ENCODE measurements around the gene RERG.
"Not testable (repeated sequence)": the region's sequence is repeated elsewhere in the genome, so short reads cannot be mapped to it uniquely, and the experiment has no call there.

Gene RERG, protein sequence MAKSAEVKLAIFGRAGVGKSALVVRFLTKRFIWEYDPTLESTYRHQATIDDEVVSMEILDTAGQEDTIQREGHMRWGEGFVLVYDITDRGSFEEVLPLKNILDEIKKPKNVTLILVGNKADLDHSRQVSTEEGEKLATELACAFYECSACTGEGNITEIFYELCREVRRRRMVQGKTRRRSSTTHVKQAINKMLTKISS

DNA sequence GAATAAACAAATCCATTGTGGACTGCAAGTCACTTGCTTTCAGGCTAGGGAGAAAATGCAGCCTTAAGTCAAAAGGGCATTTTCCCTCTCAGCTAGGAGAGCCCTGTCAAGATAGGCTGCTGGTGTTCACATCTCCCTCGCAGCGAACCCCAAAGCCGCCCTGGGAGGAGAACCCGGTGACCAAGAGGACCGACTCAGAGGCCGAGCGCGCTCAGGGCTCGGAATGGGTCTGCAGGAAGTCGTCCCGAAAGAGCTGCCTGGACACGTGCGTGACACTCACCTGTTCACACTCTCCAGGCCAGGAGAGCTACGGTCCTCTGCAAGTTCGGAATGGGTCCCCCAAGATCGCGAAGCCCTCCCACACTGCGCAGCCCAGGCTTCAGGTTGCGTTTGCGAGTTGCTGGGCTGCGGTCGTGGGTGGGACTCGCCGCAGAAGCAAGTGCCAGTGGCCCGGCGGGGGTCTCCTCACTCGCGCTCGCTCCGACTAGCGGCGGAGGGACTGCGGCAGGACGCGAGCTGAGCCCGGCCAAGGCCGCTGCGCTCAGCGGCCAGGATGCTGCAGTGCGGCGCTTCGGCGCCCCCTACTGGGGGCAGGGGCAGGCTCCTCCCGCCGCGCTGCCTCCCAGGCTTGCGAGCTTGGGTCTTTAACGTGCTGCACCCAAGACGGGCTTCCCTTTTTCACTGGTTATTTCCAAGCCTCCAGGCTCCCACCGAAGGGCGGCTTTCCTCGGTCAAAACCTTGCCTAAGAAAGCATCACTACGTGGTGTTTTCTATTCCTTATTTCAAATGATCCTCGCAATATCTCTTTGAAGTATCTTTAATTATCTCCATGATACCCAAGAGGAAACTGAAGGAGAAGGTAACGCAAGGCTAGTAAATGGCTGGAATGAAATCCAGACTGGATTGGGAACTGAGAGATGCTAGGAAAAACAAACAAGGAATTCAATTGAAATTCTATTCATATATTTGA, at the start of gene RERG:
Gene RERG, minus strand, starts transcription at position 503 of the 971 bp plus-strand sequence. CDS start 3,928 bp downstream, outside the sequence.
- no peak for DNase-seq

DNA sequence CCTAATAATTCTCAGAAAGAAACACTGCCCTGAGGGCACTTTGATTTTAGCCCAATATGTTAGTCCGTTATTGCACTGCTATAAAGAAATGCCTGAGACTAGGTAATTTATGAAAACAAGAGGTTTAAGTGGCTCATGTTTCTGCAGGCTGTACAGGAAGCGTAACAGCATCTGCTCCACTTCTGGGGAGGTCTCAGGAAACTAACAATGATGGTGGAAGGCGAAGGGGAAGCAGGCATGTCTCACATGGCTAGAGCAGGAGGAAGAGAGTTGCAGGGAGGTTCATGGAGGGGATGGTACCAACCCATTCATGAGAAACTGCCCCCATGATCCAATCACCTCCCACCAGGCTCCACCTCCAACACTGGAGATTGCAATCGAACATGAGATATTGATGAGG, 49.4 kb upstream of the RERG start:
- DNase-seq: no peak

DNA sequence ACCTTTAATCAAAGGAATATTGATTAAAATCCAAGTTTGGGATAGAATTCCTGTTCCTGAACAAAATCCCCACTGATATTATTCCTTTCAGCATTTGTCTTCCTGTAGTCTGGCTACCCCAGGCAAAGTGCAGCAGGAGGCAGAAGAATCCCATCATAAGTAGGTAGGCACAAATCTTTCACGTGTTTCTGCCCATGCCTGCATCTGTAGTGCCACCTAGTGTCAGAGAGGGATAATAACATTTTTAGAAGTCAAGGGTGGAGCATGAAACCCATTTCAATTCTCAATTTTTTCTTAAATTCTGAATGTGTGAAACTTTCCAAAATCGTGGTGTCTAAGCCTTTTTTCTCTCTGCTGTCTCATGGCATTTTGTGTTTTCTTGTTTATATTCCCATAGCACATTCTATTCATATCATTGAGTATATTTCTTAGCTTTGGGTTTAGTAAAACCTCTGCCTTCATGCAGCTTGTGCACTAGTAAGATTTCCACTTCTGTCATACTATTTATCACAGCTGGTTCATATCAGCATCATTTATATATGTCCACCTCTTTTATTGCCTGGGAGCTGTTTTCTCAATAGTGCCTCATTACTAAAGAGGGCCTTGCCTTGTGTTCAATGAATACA, 47.8 kb upstream of the RERG start:
- DNase-seq: peak; percentile 59

DNA sequence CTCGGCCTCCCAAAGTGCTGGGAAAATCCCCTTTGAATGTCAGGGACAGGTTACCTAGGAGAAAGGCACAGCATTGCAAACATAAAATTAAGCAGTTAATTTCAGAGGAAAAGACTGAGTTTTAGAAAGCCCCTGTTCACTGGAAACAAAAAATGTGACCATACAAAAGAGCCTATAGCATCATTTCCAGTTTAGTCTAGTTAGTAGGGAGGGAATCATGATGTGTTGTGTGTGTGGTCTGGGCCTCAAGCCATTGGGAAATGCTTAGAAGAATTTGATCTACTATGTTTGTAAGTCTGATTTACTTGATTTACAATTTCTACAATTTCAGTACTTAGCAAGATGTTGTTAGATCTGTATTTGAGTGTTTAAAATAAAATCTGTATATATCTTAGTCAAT, 47.1 kb upstream of the RERG start:
- DNase-seq: no peak

DNA sequence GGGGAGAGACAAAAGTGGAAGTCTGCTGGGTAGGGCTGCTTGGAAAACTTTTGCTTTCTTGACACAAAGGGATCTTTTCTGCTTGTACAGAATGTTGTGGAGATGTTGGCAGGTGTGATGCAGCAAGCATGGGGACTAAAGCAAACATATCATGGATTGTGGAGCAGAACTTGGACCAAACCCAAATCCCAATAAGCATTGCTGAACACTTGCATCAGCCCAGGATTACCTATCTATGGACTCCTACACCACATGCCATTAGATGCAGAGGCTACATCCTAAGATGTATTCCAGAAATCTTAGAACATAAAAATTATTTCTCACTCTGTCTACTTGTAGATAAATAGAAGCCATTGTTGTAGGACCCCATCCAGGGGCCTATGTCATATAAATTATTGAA, 44.7 kb upstream of the RERG start:
- no peak for DNase-seq

DNA sequence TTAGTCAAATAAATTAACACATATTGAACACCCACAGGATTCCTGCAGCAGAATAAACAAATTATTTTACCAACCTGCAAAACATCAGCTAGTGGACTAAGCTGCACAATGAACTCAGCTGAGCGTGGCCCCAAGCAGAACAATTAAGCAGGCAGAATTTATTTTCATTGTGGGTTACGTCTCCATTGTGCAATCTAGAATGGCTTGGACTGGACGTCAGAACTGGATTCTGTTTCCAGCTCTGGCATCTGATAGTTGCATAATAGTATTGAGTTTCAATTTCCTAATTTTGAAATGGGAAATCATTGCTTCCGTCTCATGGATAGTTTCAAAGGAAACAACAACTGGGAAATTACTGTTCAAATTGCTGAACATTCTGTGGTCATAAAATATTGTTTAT, 35.5 kb upstream of the RERG start:
- DNase-seq: peak; percentile 44

DNA sequence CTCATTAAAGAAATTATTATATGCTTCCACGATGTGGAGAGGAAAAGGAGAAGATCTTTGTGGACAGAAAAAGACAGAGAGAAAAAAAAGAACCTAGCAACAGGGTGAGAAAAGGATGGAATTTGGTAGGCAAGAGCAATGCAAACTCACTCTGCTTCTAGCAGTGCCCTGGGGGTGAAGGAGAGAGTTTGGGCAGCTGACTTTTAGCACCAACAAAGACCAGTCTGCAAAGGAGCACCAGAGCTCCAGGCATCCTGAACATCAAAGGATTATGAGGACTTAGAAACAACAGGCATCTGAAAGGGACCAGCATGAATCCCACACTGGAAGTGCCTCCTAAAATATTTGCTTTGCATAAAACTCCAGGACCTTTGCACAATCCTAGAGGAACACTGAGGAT, 32.8 kb upstream of the RERG start:
- DNase-seq: no peak

DNA sequence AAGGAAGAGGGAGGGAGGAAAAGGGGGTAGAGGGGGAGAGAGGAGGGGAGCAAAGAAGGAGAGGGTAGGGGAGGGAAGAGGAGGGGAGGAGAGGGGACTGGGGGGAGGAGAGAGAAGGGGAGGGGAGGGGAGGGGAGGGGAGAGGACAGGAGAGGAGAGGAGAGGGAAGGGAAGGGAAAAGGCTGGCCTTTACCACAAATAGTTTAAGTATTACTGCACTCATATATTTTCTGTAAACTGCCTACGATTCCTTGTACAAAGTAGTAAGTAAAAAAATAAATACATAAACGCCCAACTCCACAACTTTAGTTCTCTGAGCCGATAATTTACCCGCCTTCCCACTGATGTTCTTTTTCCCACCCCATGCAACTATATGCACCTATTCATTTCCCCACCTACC, 23.7 kb upstream of the RERG start:
- DNase-seq: no peak

DNA sequence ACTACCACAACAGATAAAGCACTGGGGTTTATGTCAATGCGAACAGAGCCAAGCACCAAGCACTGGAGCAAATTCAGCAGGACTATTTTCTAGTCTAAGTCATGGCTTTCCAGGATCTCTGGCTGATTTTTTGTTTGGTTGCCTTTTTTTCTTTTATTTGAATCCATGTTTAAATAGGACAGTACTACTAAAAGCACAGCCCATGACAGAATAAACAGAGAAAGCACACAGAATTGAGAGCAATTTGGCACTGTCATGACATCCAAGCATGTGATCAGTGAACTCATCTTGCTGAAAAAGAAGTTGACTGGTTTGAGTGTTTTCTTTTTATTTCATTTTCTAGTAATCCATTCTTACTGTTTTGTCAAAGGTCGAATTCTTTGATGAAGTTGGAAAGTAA, 23.1 kb upstream of the RERG start:
- peak; percentile 55 for DNase-seq

DNA sequence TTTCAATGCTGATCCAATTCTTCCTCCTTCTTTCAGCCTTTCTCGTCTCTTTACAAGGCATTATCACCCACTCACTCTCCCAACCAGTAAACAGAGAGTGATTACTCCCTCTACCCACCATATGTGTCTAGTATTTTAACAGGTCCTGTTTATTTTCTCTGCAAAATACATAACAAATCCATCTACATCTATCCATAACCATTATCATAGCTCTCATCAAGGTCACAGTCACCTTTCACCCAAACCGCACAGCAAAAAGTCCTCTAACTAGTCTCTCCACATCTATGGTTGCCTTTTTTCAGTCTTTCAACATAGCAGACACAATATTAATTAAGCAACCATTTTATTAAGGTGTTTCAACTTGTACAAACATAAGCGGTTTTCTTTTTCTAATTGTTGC, 21.9 kb upstream of the RERG start:
- DNase-seq: no peak

DNA sequence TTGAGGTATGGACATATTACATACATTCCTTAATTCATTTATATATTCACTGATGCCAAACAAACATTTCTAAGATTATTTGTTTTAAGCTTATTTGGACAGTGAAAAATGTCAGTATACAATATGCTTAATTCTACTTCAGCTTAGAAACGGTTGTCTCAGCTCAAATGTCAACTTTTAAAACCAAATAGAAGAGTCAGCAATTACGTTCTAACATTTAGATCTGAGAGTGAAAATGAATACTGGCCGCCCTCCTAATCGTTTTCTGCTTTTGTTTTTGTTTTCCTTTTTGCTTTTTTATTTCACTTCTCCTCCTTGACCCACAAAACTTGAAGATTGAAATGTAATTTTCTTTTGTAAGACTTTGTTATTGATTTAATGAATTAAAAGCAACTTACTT, 19.7 kb upstream of the RERG start:
- DNase-seq: no peak

DNA sequence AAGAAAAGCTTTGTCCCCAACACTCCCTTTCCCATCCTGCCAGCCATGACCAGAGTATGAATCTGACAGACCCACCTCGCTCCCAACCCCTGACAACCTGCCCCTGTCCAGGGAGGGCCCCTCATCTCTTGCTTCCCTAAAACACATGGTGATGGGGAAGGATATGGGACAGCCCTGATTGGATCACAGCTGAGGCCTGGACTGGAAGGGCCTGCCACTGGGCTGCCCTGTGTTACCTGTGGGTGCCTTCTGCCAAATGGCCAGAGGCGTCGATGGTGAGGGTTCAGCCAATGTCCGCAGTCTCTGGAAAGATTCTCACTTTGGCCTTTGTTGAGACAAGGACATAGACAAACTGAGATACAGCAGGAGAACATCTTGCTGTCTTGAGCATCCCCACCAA, 13.3 kb upstream of the RERG start:
- DNase-seq: no peak

DNA sequence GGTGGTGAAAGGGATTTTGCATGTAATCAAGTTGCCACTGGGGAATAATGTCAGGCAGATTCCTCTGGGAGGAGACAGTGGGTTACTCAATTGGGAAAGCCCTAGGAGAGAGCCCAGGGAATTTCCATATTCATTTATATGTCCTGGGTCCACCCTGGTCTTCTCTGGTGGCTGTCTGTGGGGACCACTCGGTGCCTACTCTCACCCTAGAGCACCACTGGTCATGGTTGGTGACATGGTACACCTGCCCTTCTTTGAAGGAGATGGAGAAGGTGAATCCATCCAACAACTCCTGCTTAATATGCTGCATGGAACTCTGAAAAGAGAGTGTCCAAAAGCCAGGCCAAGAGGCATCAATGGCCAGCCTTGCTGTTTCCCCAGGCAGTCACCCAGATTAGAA, 12.8 kb upstream of the RERG start:
- DNase-seq: no peak

DNA sequence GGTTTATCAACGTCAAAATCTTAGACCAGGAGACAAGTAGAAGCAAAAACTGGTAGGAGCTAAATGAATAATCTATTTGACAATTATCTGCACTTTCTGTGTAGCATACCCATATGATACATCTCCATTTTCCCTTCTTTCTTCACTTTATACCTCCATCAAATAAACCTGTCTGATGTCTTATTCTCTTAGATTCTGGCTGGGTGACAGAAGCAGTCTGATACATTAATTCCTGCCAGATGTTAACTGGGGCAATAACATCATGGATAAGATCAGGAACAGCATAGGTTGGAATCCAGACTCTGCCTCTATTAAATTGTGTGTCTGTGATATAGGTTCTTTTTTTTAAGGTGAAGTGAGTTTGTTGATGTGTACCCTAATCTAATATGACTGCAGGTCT, 11.7 kb upstream of the RERG start:
- DNase-seq: no peak

DNA sequence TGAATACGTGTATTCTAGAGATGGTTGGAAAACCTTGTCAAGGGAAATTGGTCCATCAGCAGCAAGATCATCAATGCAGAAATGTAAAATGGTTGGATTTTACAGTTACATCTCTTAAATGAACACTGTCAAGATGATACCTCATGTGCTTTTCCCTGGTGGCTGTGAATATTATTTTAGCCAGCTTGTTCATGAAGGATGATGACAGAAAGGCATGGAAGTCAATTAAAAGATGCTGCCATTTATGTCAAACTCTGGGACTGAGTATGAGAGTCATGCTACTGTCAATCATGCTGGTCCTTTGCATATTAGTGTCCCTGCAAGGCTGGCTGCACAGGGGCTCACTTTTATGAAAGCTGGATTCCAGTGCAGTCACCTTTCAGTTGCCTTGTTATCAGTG, 10.3 kb upstream of the RERG start:
- no peak for DNase-seq

DNA sequence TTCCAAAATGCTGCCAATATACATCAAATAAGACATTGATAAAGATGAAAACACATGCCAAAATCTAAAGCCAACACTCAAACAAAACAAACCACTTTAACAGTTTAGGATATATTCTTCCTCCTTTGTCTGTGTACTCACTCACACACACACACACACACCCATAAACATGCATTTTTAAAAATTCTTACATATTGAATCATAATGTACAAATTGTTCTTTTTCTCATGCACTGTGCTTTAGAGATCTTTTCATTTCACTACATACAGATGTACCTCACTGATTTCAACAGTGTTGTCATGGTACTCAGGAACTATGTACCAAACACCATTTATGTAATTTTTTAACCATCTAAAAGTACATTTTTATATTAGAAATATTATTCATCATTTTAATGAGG, 9.5 kb upstream of the RERG start:
- no peak for DNase-seq

DNA sequence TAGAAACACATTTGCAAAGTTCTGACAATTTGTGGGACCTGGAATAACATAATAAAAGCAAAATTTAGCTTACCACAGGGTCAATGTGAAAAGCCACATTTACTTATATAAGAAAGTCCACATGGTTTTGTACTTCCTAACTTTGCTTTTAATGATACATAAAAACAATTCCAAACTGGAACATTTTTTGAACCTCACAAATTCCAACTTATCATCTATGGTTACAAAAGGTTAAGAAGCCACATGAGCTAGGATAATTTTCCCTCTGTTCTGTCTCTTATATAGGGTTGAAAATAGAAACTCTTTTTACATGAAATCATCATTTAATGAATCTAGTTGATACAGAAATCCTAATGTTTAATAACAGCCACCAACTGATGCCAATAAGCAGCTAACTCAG, 8.9 kb upstream of the RERG start:
- DNase-seq: no peak

DNA sequence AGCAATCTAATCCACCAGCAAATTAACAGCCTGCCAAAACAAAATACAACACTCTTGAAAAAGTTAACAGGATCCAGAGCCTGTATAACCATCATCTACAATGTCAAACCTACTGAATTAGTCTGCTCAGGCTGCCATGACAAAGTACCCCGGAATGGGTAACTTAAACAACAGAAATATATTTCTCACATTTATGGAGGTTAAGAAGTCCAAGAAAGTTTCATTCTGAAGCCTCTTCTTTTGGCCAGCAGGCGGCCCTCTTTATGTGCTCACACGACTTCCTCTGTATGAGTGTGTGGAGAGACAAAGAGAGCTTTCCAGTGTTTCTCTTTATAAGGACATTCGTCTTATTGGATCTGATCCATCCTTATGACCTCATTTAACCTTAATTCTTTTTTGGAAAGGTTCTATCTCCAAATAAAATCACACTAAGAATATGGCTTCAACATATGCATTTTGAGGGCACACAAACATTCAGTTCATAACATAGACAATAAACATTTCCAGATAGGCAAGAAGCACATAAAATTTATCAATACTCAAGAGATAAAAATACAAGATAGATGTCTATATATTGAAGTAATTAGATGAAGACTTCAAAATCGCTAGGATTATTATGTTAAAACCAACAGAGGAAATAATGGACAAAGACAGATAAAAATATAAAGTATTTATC, 5.9 kb upstream of the RERG start:
- no peak for DNase-seq

DNA sequence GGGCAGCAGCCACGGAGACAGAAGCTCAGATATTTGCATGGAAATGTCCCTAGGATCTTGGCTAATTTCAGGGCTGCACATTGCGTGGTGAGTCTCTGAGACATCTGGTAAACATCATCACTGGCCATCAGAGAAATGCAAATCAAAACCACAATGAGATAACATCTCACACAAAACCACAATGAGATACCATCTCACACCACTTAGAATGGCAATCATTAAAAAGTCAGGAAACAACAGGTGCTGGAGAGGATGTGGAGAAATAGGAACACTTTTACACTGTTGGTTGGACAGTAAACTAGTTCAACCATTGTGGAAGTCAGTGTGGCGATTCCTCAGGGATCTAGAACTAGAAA, 4.6 kb upstream of the RERG start:
- not testable (repeated sequence) for DNase-seq

DNA sequence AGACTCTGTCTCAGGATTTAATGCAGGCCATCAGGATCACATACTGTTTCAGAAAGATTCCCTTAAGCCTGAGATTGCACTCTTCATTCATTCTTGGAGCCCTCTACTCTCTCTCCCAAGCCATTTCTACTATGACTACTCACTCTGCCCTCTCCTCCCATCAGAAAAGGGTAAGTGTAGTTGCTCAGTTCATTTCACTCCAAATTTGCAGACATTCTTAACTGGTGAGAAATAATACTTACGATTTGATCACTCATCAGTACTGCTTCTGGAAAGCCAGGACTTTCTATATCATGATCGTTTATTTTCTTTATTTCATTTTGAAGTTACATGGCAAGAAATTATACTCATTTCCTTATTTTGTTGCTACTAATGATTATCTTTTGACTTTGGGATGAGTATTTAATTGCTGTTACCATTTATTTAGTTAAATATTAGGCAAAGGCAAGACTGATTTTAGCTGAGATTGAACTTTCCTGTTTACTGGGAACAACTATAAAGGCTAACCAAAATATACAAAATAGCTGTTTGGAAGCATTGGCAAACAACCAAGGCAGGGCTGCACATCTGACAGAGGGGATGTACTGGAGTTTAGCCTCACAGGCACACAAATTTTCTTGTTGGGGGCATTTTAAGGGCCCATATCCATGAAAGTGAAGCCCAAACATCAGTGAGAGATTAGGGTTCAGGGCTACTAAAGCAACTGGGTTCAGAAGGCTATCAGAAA, 4.1 kb upstream of the RERG start:
- no peak for DNase-seq

DNA sequence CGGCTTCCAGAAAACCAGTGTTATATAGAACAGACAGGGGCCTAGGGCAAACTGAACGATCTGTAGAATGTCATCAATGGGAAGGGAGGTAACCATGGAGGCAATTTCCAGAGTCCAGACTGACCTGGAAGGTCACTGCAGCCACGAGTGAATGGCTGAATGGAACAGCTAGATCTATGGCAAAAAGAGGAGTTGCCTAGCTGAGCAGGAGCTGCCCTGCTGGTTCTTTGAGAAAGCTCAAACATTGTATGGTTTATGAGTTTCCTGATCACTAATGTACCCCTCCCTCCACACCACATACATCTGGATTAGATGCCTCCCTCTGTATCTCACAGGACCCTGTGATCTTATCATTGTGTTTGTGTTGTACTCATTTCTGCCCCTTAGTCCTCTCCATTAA, 1.0 kb upstream of the RERG start:
- no peak for DNase-seq

DNA sequence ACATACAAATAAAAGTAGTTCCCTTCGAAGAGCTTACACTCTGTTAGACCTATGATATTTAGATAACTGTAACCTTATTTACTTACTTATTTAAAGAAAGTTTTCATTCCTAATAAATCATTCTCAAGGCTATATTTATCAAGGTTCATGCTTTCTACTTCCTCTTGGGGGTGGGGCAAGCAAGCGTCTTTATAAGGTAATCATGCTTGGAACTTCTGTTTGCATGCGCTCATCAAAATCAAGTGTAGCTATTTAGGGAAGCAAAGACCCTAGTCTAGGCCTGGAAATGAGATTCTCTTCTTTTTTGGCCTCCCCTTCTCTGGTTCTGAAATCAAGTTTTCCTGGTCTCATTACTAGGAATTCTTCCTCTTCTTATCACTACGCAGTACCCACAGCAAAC, 766 bp downstream of the RERG start:
- no peak for DNase-seq

DNA sequence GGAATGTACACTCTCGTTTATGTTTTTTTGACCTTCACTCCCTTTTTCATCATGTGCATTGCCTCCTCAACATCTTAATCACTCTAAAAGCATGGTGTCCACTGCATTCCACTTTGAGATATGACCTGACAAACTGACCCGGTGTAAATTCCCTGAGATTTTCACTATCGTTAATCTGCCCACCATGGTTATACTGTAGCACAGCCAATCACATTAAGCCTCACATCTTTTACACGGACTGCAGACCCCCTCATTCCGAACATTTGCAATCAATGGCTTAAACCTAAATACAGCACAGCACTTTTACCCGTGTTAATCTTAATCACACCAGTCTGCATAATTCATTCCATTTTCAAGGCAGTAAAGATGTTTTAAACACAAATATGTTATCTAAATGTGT, 2.4 kb downstream of the RERG start:
- no peak for DNase-seq
